ENCODE data around the gene PIK3CA.

PIK3CA gene

DNA sequence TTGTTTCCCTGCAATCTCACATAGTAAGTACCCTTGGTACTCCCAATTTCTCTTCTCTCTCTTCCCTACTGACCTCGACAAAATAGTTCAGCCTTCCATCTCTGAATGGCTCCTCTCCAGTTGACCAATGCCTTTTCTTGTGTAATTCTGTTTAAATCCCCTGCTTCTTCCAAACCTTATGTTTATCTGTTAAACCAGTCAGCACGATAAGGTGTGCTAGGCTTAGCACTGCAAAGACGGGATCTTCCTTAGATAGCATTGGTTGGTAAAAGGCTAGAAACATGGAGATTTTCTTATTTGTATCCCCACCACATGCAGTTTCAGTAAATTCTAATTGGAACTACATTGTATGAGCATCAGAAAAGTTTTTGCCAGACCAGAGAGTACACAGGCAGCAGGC, 128.6 kb downstream of the PIK3CA start:
- TF ChIP-seq CEBPB (IDR thresholded peaks at IDR 0.05) (no peak), CREB1 (IDR thresholded peaks at IDR 0.05; ENCODE audit: low read depth) (no peak), EP300 (IDR thresholded peaks at IDR 0.05; ENCODE audit: borderline replicate concordance) (no peak), YY1 (IDR thresholded peaks at IDR 0.05; ENCODE audit: low read depth) (no peak), EGR1 (IDR thresholded peaks at IDR 0.05) (no peak), TCF12 (IDR thresholded peaks at IDR 0.05; ENCODE audit: low read depth) (no peak)

DNA sequence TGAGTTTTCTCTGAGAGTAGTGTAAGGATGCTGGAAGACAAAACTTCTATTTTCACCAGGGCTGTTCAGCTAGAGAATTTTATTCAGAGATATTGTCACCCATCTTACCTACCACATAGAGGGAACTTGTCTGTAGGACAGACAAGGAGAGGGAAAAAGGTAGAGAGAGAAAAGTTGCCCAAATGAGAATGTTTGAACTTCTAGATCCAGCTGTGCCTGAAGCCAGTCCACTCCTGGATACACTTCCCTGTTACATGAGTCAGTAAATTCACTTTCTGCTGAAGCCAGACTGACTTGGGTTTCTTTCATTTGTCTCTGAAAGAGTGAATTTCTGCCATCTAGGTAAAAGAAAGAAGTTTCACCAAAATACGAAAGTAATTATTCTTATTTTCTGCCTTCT, 130.0 kb downstream of the PIK3CA start:
- TF ChIP-seq CEBPB (IDR thresholded peaks at IDR 0.05) (no peak), FOXM1 (IDR thresholded peaks at IDR 0.05; ENCODE audit: borderline replicate concordance, low read depth) (no peak), EGR1 (IDR thresholded peaks at IDR 0.05) (no peak), EP300 (IDR thresholded peaks at IDR 0.05; ENCODE audit: borderline replicate concordance) (no peak)

GRCh38 chr3:179278932-179279693, 131.0 kb downstream of the PIK3CA start:
- TF ChIP-seq TAF1 (IDR thresholded peaks at IDR 0.05; ENCODE audit: low read depth) (no peak), TCF12 (IDR thresholded peaks at IDR 0.05; ENCODE audit: low read depth) (no peak), RAD21 (IDR thresholded peaks at IDR 0.05; ENCODE audit: low read depth) (no peak), USF1 (IDR thresholded peaks at IDR 0.05) (no peak)

DNA sequence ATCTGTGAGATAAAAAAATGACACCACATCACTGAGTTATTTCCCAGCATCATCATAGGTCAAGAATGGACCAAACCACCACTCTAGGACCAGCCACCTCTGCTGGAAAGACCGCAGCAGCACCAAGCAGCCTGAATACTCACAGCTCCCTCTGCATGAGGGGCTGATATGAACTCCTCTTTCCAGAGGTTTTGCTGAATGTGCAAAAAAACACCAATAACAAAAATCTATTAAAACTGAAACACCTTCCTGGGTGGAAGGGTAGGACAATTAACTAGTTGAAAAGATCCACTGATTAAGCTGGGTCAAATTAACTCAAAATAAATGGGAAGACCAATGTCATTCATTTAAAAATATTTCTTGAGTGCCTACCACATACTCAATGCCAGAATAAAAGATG, 131.7 kb downstream of the PIK3CA start:
- TF ChIP-seq EGR1 (IDR thresholded peaks at IDR 0.05): no peak
- no peak for TF ChIP-seq EP300 (IDR thresholded peaks at IDR 0.05; ENCODE audit: borderline replicate concordance)
- TF ChIP-seq ZBTB7A (IDR thresholded peaks at IDR 0.05; ENCODE audit: low read depth): no peak
- TF ChIP-seq NFIC (IDR thresholded peaks at IDR 0.05): no peak
- no peak for TF ChIP-seq FOXM1 (IDR thresholded peaks at IDR 0.05; ENCODE audit: borderline replicate concordance, low read depth)
- no peak for TF ChIP-seq CREB1 (IDR thresholded peaks at IDR 0.05; ENCODE audit: low read depth)
- no peak for TF ChIP-seq TEAD4 (IDR thresholded peaks at IDR 0.05)
- no peak for TF ChIP-seq RAD21 (IDR thresholded peaks at IDR 0.05; ENCODE audit: low read depth)
- TF ChIP-seq, protein P1, sequence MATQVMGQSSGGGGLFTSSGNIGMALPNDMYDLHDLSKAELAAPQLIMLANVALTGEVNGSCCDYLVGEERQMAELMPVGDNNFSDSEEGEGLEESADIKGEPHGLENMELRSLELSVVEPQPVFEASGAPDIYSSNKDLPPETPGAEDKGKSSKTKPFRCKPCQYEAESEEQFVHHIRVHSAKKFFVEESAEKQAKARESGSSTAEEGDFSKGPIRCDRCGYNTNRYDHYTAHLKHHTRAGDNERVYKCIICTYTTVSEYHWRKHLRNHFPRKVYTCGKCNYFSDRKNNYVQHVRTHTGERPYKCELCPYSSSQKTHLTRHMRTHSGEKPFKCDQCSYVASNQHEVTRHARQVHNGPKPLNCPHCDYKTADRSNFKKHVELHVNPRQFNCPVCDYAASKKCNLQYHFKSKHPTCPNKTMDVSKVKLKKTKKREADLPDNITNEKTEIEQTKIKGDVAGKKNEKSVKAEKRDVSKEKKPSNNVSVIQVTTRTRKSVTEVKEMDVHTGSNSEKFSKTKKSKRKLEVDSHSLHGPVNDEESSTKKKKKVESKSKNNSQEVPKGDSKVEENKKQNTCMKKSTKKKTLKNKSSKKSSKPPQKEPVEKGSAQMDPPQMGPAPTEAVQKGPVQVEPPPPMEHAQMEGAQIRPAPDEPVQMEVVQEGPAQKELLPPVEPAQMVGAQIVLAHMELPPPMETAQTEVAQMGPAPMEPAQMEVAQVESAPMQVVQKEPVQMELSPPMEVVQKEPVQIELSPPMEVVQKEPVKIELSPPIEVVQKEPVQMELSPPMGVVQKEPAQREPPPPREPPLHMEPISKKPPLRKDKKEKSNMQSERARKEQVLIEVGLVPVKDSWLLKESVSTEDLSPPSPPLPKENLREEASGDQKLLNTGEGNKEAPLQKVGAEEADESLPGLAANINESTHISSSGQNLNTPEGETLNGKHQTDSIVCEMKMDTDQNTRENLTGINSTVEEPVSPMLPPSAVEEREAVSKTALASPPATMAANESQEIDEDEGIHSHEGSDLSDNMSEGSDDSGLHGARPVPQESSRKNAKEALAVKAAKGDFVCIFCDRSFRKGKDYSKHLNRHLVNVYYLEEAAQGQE (IDR thresholded peaks at IDR 0.05; ENCODE audit: low read depth): no peak
- no peak for TF ChIP-seq YY1 (IDR thresholded peaks at IDR 0.05; ENCODE audit: low read depth)
- no peak for TF ChIP-seq MAX (IDR thresholded peaks at IDR 0.05)
- no peak for TF ChIP-seq TAF1 (IDR thresholded peaks at IDR 0.05; ENCODE audit: low read depth)
- TF ChIP-seq TCF12 (IDR thresholded peaks at IDR 0.05; ENCODE audit: low read depth): no peak
- no peak for TF ChIP-seq CEBPB (IDR thresholded peaks at IDR 0.05)
- TF ChIP-seq USF1 (IDR thresholded peaks at IDR 0.05): no peak

DNA sequence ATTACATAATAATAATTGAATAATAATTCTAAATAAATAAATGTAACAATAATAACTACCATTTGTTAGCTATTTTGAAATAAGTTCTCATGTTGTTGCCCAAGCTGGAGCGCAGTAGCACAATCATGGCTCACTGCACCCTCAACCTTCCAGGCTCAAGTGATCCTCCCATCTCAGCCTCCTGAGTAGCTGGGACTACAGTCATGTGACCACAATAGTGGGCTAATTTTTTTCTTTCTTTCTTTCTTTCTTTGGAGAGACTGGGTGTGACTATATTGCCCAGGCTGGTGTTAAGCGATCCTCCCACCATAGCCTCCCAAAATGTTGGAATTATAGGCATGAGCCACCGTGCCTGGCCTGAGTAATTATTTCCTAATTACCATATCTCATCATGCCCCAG, 133.7 kb downstream of the PIK3CA start:
- TF ChIP-seq CEBPB (IDR thresholded peaks at IDR 0.05) (no peak), NFIC (IDR thresholded peaks at IDR 0.05) (no peak), TAF1 (IDR thresholded peaks at IDR 0.05; ENCODE audit: low read depth) (no peak), RAD21 (IDR thresholded peaks at IDR 0.05; ENCODE audit: low read depth) (no peak), ZBTB7A (IDR thresholded peaks at IDR 0.05; ENCODE audit: low read depth) (no peak), FOXM1 (IDR thresholded peaks at IDR 0.05; ENCODE audit: borderline replicate concordance, low read depth) (no peak), USF1 (IDR thresholded peaks at IDR 0.05) (no peak), MAX (IDR thresholded peaks at IDR 0.05) (no peak)

GRCh38 chr3:179286331-179286730, 138.2 kb downstream of the PIK3CA start:
- TF ChIP-seq USF1 (IDR thresholded peaks at IDR 0.05) (no peak), YY1 (IDR thresholded peaks at IDR 0.05; ENCODE audit: low read depth) (no peak), TCF12 (IDR thresholded peaks at IDR 0.05; ENCODE audit: low read depth) (no peak), TAF1 (IDR thresholded peaks at IDR 0.05; ENCODE audit: low read depth) (no peak), FOXM1 (IDR thresholded peaks at IDR 0.05; ENCODE audit: borderline replicate concordance, low read depth) (no peak), EP300 (IDR thresholded peaks at IDR 0.05; ENCODE audit: borderline replicate concordance) (no peak), TEAD4 (IDR thresholded peaks at IDR 0.05) (no peak), EGR1 (IDR thresholded peaks at IDR 0.05) (no peak), CREB1 (IDR thresholded peaks at IDR 0.05; ENCODE audit: low read depth) (no peak), CEBPB (IDR thresholded peaks at IDR 0.05) (no peak), NFIC (IDR thresholded peaks at IDR 0.05) (no peak), ZBTB7A (IDR thresholded peaks at IDR 0.05; ENCODE audit: low read depth) (no peak), MAX (IDR thresholded peaks at IDR 0.05) (no peak)
- TF ChIP-seq, protein P1 (IDR thresholded peaks at IDR 0.05; ENCODE audit: low read depth): no peak
